ENCODE measurements around the gene CEP72.

DNA sequence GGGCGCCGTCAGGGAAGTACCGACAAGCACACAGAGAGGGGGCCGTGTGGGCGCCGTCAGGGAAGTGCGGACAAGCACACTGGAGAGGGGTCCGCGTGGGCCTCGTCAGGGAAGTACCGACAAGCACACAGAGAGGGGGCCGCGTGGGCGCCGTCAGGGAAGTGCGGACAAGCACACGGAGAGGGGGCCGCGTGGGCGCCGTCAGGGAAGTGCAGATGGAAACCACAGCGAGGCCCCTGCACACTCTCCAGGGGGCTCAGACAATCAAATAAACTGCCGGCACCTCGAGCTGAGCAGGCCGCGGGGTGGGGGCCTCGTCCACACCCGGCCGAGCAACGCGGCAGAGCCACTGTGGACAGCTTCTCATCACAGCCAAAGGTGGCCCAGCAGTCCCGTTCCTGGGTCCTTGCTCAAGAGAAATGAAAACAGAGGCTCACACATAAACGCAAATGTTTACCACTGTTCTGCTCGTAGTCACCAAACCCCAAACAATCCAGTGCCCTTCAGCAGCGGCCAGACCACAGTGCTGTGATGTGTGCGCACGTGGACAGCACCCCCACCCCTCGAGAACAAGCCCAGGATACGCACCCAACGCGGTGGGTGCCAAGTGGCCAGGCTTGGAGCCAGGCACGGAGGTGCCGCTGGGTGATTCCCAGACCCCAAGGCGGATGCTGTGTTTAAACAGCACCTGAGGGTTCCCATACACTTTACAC is 56.3 kb downstream of the CEP72 start:
- no peak for TF ChIP-seq EZH2 (IDR thresholded peaks at IDR 0.05; ENCODE audit: low read length)
- TF ChIP-seq, protein P1, sequence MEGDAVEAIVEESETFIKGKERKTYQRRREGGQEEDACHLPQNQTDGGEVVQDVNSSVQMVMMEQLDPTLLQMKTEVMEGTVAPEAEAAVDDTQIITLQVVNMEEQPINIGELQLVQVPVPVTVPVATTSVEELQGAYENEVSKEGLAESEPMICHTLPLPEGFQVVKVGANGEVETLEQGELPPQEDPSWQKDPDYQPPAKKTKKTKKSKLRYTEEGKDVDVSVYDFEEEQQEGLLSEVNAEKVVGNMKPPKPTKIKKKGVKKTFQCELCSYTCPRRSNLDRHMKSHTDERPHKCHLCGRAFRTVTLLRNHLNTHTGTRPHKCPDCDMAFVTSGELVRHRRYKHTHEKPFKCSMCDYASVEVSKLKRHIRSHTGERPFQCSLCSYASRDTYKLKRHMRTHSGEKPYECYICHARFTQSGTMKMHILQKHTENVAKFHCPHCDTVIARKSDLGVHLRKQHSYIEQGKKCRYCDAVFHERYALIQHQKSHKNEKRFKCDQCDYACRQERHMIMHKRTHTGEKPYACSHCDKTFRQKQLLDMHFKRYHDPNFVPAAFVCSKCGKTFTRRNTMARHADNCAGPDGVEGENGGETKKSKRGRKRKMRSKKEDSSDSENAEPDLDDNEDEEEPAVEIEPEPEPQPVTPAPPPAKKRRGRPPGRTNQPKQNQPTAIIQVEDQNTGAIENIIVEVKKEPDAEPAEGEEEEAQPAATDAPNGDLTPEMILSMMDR (optimal IDR thresholded peaks at IDR 0.05 in 1 of 3, IDR thresholded peaks at IDR 0.05 in 1 of 3, conservative IDR thresholded peaks at IDR 0.05 in 1 of 3; ENCODE audit: extremely low read depth in 1 of 3, insufficient read depth in 2 of 3, low read length in 3 of 3) = no peak

Measured in keratinocyte (primary cell).